SHP77 treated with DMSO at 0.1 percent for 48 hours (cell line): ENCODE measurements around the gene INF2.
"Not testable (repeated sequence)": the region's sequence is repeated elsewhere in the genome, so short reads cannot be mapped to it uniquely, and the experiment has no call there.

Experiments
- DNase-seq: peaks from one replicate; lab custom pipeline; 2025; lab: John Stamatoyannopoulos, UW

Gene INF2

GRCh38 chr14:104734991-104735779 is 45.8 kb downstream of the INF2 start:
- DNase-seq = peak; percentile 71

DNA sequence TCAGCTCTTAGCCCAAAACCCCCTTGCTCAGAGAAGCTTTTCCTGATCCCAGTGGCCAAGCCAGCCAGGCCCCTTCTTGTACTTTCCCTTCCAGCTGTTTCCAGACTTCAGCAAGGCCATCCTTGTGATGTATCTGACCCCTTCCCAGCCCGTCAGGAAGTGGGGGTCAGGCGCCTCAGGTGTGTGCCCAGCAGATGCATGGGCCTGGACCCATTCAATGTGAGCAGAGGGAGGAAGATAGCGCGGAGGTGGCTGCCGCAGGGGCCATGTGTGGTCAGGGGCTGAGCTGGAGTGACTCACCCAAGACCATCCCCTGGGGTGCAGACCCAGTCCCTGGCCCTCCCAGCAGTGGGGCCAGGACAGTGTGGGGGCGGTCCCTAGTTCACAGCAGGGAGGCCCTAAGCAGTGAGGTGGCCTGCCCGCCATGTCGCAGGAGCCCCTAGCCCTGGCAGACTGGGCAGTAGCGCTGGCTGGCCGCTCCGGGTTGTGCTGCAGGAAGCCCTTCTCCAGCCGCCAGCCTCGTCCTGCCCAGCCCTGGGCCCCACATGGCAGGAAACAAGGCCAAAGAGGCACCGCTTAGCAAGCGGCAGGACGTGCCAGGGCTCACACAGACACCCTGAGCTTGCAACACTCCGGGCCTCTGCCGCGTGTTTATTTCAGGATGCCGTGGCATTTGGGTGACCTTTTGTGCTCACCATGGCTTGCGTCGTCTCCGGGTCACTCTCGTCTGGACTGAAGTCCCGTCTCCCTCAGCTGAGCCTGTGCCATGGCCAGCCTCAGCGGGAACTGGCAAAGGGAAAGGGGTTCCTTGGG is 46.6 kb downstream of the INF2 start:
- DNase-seq = no peak

GRCh38 chr14:104738375-104739019 is 49.1 kb downstream of the INF2 start:
- DNase-seq = no peak

- DNase-seq = no peak
Observed at GRCh38 chr14:104739026-104739425, 49.6 kb downstream of the INF2 start.

DNA sequence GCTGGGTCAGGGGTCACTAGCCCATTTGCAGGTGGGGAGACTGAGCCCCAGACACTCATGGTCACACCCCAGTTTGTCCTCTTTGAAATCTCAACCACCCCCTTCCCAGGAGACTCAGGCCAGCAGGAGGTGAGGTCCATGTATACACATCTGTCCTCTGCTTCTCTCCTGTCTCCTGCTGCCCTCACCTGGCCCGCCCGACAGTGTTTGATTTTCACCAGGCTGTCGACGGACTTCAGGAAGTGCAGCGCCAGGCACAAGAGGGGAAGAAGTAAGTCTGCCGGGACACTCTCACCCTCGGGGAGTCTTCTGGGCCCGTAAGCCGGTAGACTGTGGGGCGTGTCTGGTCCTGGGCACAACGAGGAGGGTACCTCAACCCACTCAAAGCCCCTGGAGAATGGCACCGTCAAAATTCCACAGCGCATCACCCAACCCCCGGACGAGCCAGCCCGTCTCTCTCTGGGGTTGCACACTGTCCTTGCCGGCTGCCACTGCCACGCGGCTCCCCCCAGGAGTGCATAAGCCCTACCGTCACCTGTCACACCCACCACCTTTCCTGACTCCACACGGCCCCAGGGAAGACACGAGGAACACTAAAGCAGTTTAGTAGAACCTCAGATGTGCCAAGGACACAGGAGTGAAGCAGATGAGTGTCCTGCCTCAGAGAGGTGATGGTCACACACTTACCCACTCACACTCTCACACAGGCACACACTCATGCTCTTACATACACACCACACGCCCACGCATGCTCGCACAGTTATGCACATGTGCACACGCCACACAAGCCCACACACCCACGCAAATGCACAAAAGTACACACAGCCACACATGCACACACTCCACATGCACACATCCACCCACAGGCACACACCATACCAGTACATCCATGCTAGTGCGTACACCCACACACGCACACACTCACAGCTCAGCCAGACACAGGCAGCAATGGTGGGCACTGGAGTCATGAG is 50.4 kb downstream of the INF2 start:
- no peak for DNase-seq

GRCh38 chr14:104741108-104741802 is 51.8 kb downstream of the INF2 start:
- DNase-seq = no peak

DNA sequence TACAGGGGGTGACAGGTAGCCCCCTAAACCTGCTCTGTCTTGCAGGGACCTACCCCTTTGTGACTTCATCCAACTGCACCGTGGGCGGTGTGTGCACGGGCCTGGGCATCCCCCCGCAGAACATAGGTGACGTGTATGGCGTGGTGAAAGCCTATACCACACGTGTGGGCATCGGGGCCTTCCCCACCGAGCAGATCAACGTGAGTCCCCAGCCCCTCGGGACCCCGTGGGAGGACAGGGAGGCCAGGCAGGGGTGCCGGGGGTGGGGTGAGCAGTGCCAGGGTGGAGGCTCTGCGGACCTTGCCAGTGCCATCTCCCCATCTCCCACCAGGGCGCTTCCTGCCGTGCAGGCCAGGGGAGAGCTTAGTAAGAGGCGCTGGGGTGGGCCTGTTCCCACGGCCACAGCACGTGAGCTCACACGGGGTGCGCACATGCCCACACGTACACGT is 52.4 kb downstream of the INF2 start:
- no peak for DNase-seq

DNA sequence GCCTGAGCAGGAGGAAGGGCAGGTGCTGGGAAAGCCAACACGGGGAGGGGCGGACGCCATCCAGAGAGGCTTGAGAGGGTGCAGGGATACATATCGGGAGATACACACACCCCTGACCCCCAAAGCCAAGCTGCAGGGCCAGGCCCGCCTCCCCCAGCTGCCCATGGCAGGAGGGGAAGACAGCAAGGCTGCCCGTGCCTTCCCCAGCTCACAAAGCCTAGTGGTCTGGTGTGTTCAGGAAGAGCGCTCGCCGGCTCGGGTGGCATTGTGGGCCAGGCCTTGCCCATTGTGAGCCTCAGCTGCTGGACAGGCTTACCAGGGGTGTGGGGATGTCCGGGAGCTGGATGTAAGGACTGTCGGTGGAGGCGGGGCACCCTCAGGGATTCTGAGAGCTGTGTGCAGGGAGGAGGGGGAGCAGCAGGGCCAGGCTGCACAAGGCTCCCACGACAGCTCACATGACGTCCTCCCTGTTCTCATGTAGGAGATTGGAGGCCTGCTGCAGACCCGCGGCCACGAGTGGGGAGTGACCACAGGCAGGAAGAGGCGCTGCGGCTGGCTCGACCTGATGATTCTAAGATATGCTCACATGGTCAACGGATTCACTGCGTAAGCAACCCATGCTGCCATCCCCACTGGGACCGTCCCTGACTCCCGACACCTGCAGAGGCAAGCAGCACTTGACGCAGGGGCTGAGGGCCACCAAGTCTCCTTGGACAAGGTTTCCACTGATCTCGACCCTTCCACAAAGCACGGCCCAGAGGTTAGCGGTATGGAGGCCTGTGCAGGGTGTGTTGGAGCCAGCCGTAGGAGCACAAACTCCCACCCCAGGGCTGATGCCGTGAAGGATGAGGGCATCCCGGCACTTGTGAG is 53.4 kb downstream of the INF2 start:
- DNase-seq = no peak

GRCh38 chr14:104743461-104744380 is 54.3 kb downstream of the INF2 start:
- no peak for DNase-seq

DNA sequence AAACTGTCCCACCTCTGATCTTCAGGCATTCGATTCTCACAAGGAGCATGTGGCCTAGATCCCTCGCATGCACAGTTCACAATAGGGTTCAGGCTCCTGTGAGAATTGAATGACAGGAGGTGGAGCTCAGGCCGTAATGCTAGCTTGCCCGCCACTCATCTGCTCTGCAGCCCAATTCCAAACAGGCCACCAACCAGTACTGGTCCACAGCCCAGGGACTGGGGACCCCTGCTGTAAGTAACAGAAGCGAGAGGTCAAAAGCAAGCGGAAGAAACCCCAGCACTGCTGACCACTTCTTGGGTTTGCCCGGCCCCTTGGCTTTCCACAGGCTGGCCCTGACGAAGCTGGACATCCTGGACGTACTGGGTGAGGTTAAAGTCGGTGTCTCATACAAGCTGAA is 55.1 kb downstream of the INF2 start:
- no peak for DNase-seq

DNA sequence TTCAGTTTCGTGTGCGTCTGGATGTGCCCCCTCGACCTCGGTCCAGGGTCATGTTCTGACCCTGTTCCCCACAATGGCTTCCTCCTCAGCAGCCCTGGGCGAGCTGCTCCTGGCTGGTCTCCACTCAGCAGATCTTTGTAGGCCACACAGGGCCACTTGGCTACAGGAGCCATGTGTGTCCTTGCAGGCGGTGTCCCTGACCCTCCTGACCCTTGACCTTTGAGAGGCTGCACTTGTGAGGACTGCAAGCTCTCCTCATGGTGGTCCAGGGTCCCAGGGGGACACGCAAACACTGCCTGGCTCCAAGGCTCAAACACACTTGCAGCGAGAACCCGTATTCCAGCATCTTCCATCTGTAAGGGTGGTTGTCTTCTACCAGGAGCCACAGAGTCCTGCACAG is 56.0 kb downstream of the INF2 start:
- no peak for DNase-seq

- no peak for DNase-seq
Observed at GRCh38 chr14:104746071-104746545, 56.7 kb downstream of the INF2 start.

DNA sequence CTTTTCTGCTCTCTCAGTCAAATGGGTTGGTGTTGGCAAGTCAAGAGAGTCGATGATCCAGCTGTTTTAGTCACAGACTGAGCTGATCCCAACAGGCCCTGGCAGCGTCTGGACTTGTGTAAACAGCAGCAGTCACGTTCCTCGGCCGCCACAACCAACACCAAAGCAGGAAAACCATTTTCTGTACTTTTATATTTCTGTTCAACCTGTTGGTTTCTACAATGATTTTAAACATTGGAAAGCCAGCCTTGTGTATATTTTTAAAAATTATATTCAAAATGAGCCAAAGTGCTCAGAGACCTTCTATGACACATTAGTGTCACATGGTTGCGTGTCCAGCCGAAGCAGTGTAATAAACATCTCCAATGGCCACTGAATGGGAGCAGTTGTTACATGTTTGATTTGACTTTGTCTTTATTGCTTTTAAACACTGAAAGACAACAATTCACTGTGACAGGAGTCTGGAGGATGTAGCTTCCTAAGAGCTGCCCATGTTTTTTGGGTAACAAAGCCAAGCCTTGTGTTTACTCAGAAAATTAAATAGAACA is 57.6 kb downstream of the INF2 start:
- peak; percentile 26 for DNase-seq

DNA sequence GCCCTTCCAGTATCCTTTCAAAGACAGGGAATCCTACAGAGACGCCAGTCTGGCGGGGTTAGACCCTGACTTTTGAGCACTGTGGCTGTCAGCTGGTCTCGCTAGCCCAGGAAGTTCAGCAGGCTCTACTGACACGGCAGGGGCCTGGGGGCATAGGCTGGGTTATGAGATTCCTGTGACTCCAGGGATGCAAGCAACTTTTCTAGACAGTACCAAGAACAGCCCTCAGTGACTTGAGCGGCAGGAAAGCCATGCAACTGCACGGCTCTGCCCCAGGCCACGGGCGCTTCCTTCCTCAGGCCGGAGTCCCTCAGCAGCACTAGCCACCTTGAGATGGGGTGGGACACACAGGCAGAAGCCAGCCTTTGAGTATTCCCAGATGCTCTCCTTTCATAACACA is 58.5 kb downstream of the INF2 start:
- DNase-seq = no peak

DNA sequence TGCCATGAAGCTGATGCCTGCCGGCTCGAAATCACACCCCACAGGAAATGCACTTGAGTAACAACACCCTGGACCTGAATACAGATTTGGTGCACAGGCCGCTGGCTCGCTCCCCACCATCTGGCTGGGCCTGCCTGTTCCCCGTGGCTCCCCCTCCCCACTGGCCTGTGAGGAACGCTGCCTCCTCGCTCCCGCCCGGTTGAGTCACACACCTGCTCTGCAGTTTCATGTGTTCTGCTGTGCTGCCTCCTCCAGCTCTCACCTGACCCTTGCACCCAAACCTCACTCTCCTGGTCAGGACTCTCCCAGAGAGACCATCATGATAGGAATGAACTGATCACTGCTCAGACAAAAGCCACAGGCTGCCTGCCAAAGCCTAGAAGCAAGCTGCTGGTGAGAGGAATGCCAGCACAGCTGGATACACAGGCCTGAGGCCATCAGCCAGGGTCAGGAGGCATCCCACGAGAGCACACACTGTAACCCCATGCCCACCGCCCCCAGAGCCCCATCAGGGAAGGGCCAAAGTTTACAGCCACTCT is 59.8 kb downstream of the INF2 start:
- DNase-seq = peak; percentile 17

DNA sequence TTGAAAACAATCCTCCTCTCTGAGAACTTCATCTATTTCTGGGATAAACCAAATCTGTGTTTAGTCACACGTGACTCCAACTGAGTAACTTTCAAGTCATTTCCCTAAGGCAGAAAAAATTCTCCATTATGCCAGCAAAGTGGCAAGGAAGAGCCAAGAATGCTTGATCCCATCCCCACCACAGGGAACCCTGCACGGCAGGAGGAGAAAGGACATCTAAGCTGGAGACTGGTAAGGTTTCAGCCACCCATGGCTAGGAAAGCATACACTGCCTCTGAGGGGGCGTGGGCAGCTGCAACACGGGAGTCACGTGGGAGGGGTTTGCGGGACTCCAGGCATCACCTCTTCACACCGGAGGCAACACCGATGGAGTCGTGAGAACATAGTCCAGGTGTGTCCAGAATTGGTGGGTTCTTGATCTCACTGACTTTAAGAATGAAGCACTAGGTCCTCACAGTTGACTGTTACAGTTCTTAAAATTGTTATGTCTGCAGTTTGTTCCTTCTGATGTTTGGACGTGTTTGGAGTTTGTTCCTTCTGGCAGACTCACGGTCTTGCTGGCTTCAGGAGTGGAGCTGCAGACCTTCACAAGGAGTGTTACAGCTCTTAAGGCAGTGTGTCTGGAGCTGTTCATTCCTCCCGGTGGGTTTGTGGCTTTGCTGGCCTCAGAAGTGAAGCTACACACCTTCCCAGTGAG is 60.8 kb downstream of the INF2 start:
- DNase-seq = no peak

GRCh38 chr14:104750753-104751057 is 61.3 kb downstream of the INF2 start:
- DNase-seq = not testable (repeated sequence)
